Loucy (cell line): ENCODE measurements around the gene MAFB.
A peak's percentile ranks its signal among the peaks of the same experiment; 100 is the strongest.

Source experiments
- H2AFZ ChIP-seq: fragments of 200-600 bp; sonication (generic); 2 replicates; pipeline ENCODE4 v1.6.0; 2016; ENCODE audit warnings: antibody characterized with exemption, mild to moderate bottlenecking, low read length, moderate library complexity
- H3F3A ChIP-seq: fragments of 200-600 bp; 2 replicates; pipeline ENCODE4 v1.6.0; 2016; ENCODE audit warnings: antibody characterized with exemption, low read depth, mild to moderate bottlenecking
- H3K27me3 ChIP-seq: fragments of 200-600 bp; sonication (generic); 2 replicates; pipeline ENCODE4 v1.6.1; 2014; ENCODE audit warnings: low read length, mild to moderate bottlenecking; ENCODE audit not compliant: insufficient read depth, poor library complexity, severe bottlenecking
- H3K36me3 ChIP-seq: fragments of 200-600 bp; sonication (generic); 2 replicates; pipeline ENCODE4 v1.6.1; 2016; ENCODE audit warnings: low read length; ENCODE audit not compliant: insufficient read depth
- H3K4me1 ChIP-seq: fragments of 200-600 bp; sonication (generic); 2 replicates; pipeline ENCODE4 v1.5.1; 2014; ENCODE audit warnings: low read length, mild to moderate bottlenecking; ENCODE audit not compliant: insufficient read depth, poor library complexity, severe bottlenecking
- H3K4me2 ChIP-seq: fragments of 200-600 bp; sonication (generic); 2 replicates; pipeline ENCODE4 v1.6.0; 2014; ENCODE audit warnings: antibody characterized with exemption, low read length, low read depth, mild to moderate bottlenecking; ENCODE audit not compliant: poor library complexity, severe bottlenecking
- H3K4me3 ChIP-seq: fragments of 200-600 bp; sonication (generic); 2 replicates; pipeline ENCODE4 v1.5.1; 2014; ENCODE audit warnings: low read length, mild to moderate bottlenecking, mixed read lengths; ENCODE audit not compliant: poor library complexity, severe bottlenecking
- H3K79me2 ChIP-seq: fragments of 200-600 bp; sonication (generic); 2 replicates; pipeline ENCODE4 v1.6.1; 2014; ENCODE audit warnings: low read length; ENCODE audit not compliant: insufficient read depth
- H3K9ac ChIP-seq: fragments of 200-600 bp; sonication (generic); 2 replicates; pipeline ENCODE4 v1.6.0; 2014; ENCODE audit warnings: mild to moderate bottlenecking, low read depth, low read length, moderate library complexity; ENCODE audit not compliant: poor library complexity, severe bottlenecking
- H3K9me2 ChIP-seq: fragments of 200-600 bp; sonication (generic); replicated peaks from 2 replicates; pipeline ENCODE4 v1.6.1; 2016; ENCODE audit warnings: low read depth, low read length, mixed read lengths
- H3K9me3 ChIP-seq: fragments of 200-600 bp; sonication (generic); 2 replicates; pipeline ENCODE4 v1.6.1; 2014; ENCODE audit warnings: mild to moderate bottlenecking, antibody characterized with exemption, low read length, low read depth; ENCODE audit not compliant: insufficient read depth
- H4K20me1 ChIP-seq: fragments of 200-600 bp; sonication (generic); 2 replicates; pipeline ENCODE4 v1.6.0; 2014; ENCODE audit warnings: antibody characterized with exemption, low read length, mild to moderate bottlenecking; ENCODE audit not compliant: insufficient read depth, poor library complexity, severe bottlenecking
- CTCF ChIP-seq: fragments of 200-600 bp; sonication (generic); conservative IDR thresholded peaks from 2 replicates; pipeline ENCODE4 v1.5.1; 2014; ENCODE audit warnings: mild to moderate bottlenecking, antibody characterized with exemption, low read length
- EZH2phosphoT487 ChIP-seq: fragments of 200-600 bp; IDR thresholded peaks from 2 replicates; pipeline ENCODE4 v1.6.1; 2018; ENCODE audit warnings: antibody characterized with exemption, mild to moderate bottlenecking, moderate library complexity, borderline replicate concordance

MAFB gene

GRCh38 chr20:40711079-40711478 is 22.0 kb upstream of the MAFB start:
- no peak overlapping the region for H3K9ac ChIP-seq
- TF ChIP-seq EZH2phosphoT487: no peak
- TF ChIP-seq CTCF: no peak
- no peak overlapping the region for H2AFZ ChIP-seq
- no peaks in the 10 kb centered on the region for H3K79me2 ChIP-seq
- H4K20me1 ChIP-seq: no peaks in the 10 kb centered on the region
- no peaks in the 10 kb centered on the region for H3K9me2 ChIP-seq
- no peaks in the 10 kb centered on the region for H3F3A ChIP-seq
- H3K27me3 ChIP-seq: no peaks in the 10 kb centered on the region
- no peaks in the 10 kb centered on the region for H3K36me3 ChIP-seq
- H3K4me1 ChIP-seq: no peaks in the 10 kb centered on the region
- no peak overlapping the region for H3K4me3 ChIP-seq
- no peaks in the 10 kb centered on the region for H3K9me3 ChIP-seq
- H3K4me2 ChIP-seq: no peak overlapping the region

- H3K4me1 ChIP-seq: no peaks in the 10 kb centered on the region
- TF ChIP-seq CTCF (no peak), EZH2phosphoT487 (no peak)
- H3K9me3 ChIP-seq: no peaks in the 10 kb centered on the region
- H3K27me3 ChIP-seq: no peaks in the 10 kb centered on the region
- no peak overlapping the region for H3K9ac ChIP-seq
- no peaks in the 10 kb centered on the region for H3F3A ChIP-seq
- no peaks in the 10 kb centered on the region for H3K36me3 ChIP-seq
- no peaks in the 10 kb centered on the region for H3K9me2 ChIP-seq
- H3K4me2 ChIP-seq: no peak overlapping the region
- H3K4me3 ChIP-seq: no peak overlapping the region
- no peak overlapping the region for H2AFZ ChIP-seq
- H4K20me1 ChIP-seq: no peaks in the 10 kb centered on the region
- no peaks in the 10 kb centered on the region for H3K79me2 ChIP-seq
Observed at GRCh38 chr20:40710603-40711002, 21.6 kb upstream of the MAFB start.

- H3K9me2 ChIP-seq: no peaks in the 10 kb centered on the region
- H2AFZ ChIP-seq: peak overlapping the region; percentile 20; the same call in 1 of the 2 replicates
- no peaks in the 10 kb centered on the region for H4K20me1 ChIP-seq
- no peaks in the 10 kb centered on the region for H3K79me2 ChIP-seq
- H3K4me2 ChIP-seq: no peak overlapping the region
- no peak overlapping the region for H3K4me3 ChIP-seq
- H3K36me3 ChIP-seq: no peaks in the 10 kb centered on the region
- no peak overlapping the region for H3K9ac ChIP-seq
- no peaks in the 10 kb centered on the region for H3K27me3 ChIP-seq
- no peak for TF ChIP-seq EZH2phosphoT487
- peak; percentile 71 for TF ChIP-seq CTCF
- no peaks in the 10 kb centered on the region for H3K9me3 ChIP-seq
- H3F3A ChIP-seq: no peaks in the 10 kb centered on the region
- peaks cover 15% of the 10 kb centered on the region for H3K4me1 ChIP-seq
Observed at GRCh38 chr20:40706977-40707582, 18.0 kb upstream of the MAFB start.
